ENCODE results near the gene HDDC2.

Gene HDDC2

DNA sequence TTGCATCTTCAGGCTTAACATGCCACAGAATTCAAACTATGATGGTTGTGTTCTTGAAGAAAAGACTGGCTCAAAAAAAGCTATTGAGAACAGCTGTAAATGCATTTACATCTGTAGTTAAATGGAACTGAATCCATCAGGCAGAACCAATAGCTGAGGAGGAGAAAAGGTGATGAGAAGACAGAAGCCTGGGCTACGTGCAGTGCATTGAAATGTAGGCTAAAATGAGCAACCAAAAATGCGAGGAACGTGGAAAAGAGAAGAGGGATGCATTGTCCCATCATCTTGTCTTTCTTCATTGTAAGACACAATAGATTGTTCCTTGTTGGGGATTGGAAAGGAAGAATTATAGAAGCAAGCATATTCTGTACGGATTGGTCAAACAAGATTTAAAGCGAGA, 13.8 kb upstream of the HDDC2 start:
- no peak for TF ChIP-seq POLR2A (IDR thresholded peaks at IDR 0.05; ENCODE audit: low read depth, low read length)
- no peak for FAIRE-seq
- no peak for DNase-seq (ENCODE audit: insufficient read length, low spot score)

DNA sequence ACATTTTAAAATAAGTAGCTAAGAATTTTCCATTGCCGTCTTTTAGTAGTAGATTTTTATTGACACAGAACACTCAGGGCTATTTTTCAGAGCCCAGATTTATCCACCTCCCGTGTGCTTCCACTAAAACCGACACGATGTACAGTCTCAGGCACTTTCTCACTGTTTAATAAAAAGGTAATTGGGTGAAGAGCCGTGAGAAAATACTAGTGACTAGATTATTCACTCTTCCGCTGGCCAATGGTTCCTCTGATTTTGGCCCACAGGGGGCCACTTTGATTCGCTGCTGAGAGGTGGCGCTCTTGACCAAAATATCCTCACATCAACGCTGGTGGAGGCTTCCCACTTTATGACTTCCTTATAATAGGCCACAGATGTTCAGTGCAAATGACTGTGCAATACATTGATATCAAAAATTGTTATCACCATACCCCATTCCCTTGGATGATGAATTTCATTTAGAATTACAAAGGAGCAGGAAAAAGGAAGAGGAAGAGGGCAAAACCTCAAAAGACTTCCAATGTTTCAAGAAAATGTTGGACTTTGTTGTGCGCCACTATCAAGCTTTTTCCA, 12.3 kb upstream of the HDDC2 start:
- FAIRE-seq = peak; percentile 48
- TF ChIP-seq POLR2A (IDR thresholded peaks at IDR 0.05; ENCODE audit: low read depth, low read length) = no peak
- no peak for DNase-seq (ENCODE audit: insufficient read length, low spot score)

- no peak for DNase-seq (ENCODE audit: insufficient read length, low spot score)
- no peak for TF ChIP-seq POLR2A (IDR thresholded peaks at IDR 0.05; ENCODE audit: low read depth, low read length)
- no peak for FAIRE-seq
These were observed 11.2 kb upstream of the HDDC2 start for GRCh38 chr6:125312950-125313349.

DNA sequence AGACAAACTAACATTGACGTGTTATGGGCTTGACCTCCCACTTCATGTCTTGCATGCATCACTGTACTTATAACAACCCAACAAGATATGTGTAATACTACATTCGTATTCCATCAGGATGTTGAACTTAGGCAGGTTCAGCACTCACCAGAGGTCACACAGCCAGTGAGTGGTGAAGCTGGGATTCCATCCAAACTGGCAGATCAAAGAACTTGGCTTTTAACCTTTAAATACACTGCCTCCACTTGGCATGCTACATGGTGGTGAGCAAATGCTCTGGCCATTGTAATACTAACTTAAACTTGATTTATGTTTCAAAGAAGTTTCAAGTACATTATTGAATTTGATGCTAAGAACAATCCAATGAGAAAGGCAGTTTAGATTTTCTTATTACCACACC, 10.7 kb upstream of the HDDC2 start:
- DNase-seq (ENCODE audit: insufficient read length, low spot score) (no peak), FAIRE-seq (no peak)

DNA sequence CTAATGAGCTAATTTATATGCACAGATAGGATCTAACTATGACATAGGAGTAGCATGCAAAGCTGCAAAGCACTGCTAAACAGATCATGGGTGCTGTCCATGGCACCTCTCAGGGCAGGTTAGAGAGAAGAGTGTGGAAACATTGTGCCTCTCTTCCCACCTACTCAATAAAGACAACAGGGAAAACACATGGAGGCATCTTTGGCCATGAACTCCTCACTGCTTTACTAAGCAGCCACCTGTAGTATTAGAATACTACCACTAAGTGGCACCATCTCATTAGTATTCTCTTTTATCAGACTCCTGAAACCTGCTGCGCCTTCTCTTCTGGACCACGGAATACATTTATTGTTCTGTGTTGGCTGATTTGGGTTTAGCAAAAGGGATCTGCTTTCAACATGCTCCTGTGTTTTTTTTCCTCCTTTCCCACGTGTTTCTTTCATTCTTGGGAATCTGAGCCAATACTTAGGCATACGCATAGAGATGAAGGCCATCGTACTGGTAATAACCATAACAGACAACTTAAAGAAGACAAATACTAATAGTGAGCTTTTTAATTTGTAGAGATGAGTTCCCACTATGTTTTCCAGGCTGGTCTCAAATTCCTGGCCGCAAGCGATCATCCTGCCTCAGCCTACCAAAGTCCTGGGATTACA, 9.4 kb upstream of the HDDC2 start:
- DNase-seq (ENCODE audit: insufficient read length, low spot score) = peak; percentile 6
- peak; percentile 41 for FAIRE-seq
- TF ChIP-seq POLR2A (IDR thresholded peaks at IDR 0.05; ENCODE audit: low read depth, low read length) = no peak

More for the DNA sequence above, 10.7 kb upstream of the HDDC2 start:
- no peak for TF ChIP-seq POLR2A (IDR thresholded peaks at IDR 0.05; ENCODE audit: low read depth, low read length)

GRCh38 chr6:125307964-125308615, 6.3 kb upstream of the HDDC2 start:
- FAIRE-seq (no peak), DNase-seq (ENCODE audit: insufficient read length, low spot score) (no peak)
- no peak for TF ChIP-seq POLR2A (IDR thresholded peaks at IDR 0.05; ENCODE audit: low read depth, low read length)

DNA sequence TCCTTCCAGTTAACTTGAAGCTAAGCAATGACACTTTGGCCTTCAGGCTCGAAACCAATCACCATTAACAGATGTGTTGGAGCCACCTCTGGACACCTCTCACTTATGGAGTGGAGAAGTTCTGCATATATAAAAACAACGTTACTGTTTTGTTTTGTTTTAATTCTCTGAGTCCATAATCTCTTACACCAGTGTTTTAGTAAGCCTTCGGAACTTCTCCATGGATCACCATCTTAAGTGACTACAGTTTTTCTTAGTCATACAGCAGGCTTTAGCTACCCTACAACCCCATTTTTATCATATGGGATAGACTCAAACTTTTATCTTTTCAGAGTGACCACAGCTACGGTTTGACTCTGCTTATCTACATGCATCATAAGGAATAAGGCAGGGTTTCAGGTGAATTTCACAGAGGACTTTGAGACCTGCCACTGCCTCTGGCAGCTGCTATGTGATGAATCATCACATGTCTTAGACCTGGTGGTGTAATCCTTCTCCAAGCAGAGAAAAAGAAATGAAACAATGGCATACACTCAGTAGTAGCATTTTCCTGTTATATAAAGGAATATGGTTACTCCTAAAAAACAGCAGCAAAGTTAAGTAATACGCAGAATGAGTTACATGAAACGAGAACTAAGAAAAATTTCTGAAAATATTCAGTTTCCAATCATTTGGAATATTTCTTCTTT, 5.5 kb upstream of the HDDC2 start:
- DNase-seq (ENCODE audit: insufficient read length, low spot score) = no peak
- TF ChIP-seq POLR2A (IDR thresholded peaks at IDR 0.05; ENCODE audit: low read depth, low read length) = no peak
- no peak for FAIRE-seq

GRCh38 chr6:125306756-125307149, 5.0 kb upstream of the HDDC2 start:
- FAIRE-seq = no peak
- no peak for TF ChIP-seq POLR2A (IDR thresholded peaks at IDR 0.05; ENCODE audit: low read depth, low read length)
- DNase-seq (ENCODE audit: insufficient read length, low spot score) = no peak

GRCh38 chr6:125304970-125305660, 3.3 kb upstream of the HDDC2 start:
- TF ChIP-seq POLR2A (IDR thresholded peaks at IDR 0.05; ENCODE audit: low read depth, low read length) = no peak
- DNase-seq (ENCODE audit: insufficient read length, low spot score) = no peak
- no peak for FAIRE-seq

DNA sequence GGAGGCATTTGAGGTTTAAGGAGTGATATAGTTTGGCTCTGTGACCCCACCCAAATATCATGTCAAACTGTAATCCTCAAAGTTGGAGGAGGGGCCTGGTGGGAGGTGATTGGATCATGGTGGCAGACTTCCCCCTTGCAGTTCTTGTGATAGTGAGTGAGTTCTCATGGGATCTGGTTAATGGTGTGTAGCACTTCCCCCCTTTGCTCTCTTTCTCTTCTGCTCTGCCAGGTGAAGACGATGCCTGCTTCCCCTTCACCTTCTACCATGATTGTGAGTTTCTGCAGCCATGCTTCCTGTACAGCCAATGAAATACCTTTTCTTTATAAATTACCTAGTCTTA, 1.7 kb upstream of the HDDC2 start:
- TF ChIP-seq POLR2A (IDR thresholded peaks at IDR 0.05; ENCODE audit: low read depth, low read length) = no peak
- DNase-seq (ENCODE audit: insufficient read length, low spot score) = no peak
- no peak for FAIRE-seq

GRCh38 chr6:125302840-125303511, 1.2 kb upstream of the HDDC2 start:
- FAIRE-seq (no peak), DNase-seq (ENCODE audit: insufficient read length, low spot score) (no peak)
- TF ChIP-seq POLR2A (IDR thresholded peaks at IDR 0.05; ENCODE audit: low read depth, low read length) = no peak

- no peak for TF ChIP-seq POLR2A (IDR thresholded peaks at IDR 0.05; ENCODE audit: low read depth, low read length)
- DNase-seq (ENCODE audit: insufficient read length, low spot score) = no peak
- FAIRE-seq = no peak
These were observed 754 bp downstream of the HDDC2 start for GRCh38 chr6:125300992-125301434.

GRCh38 chr6:125299257-125299656, 2.5 kb downstream of the HDDC2 start:
- FAIRE-seq (no peak), DNase-seq (ENCODE audit: insufficient read length, low spot score) (no peak)
- TF ChIP-seq POLR2A (IDR thresholded peaks at IDR 0.05; ENCODE audit: low read depth, low read length) = no peak
